HEK293 (cell line): ENCODE results near the gene WSB2.
A peak's percentile ranks its signal among the peaks of the same experiment; 100 is the strongest.

ENCODE experiments used
- EGR2 ChIP-seq: fragments of 450-650 bp; formaldehyde crosslinking; IDR thresholded peaks from 2 replicates; pipeline ENCODE4 v1.5.1; 2016; ENCODE audit warnings: low read depth, missing biosample characterization, missing genetic modification characterization
- GFI1B ChIP-seq: fragments of 450-650 bp; formaldehyde crosslinking; IDR thresholded peaks from 2 replicates; pipeline ENCODE4 v1.5.1; 2016; ENCODE audit warnings: missing biosample characterization, missing genetic modification characterization
- GLIS2 ChIP-seq: fragments of 450-650 bp; formaldehyde crosslinking; IDR thresholded peaks from 2 replicates; pipeline ENCODE4 v1.5.1; 2016; ENCODE audit warnings: missing biosample characterization, missing genetic modification characterization
- KLF16 ChIP-seq: fragments of 450-650 bp; formaldehyde crosslinking; IDR thresholded peaks from 2 replicates; pipeline ENCODE4 v1.5.1; 2017; ENCODE audit warnings: missing biosample characterization, missing genetic modification characterization
- KLF8 ChIP-seq: fragments of 450-650 bp; formaldehyde crosslinking; IDR thresholded peaks from 2 replicates; pipeline ENCODE4 v1.5.1; 2016; ENCODE audit warnings: missing biosample characterization, missing genetic modification characterization
- SP3 ChIP-seq: fragments of 450-650 bp; formaldehyde crosslinking; IDR thresholded peaks from 2 replicates; pipeline ENCODE4 v1.5.1; 2016; ENCODE audit warnings: missing biosample characterization, missing genetic modification characterization
- ZBTB8A ChIP-seq: fragments of 450-650 bp; formaldehyde crosslinking; IDR thresholded peaks from 2 replicates; pipeline ENCODE4 v1.5.1; 2016; ENCODE audit warnings: missing biosample characterization, missing genetic modification characterization
- ZNF169 ChIP-seq: fragments of 450-650 bp; formaldehyde crosslinking; IDR thresholded peaks from 2 replicates; pipeline ENCODE4 v1.5.1; 2016; ENCODE audit warnings: missing biosample characterization, missing genetic modification characterization
- ZNF211 ChIP-seq: fragments of 450-650 bp; formaldehyde crosslinking; IDR thresholded peaks from 2 replicates; pipeline ENCODE4 v1.5.1; 2016; ENCODE audit warnings: low read depth, missing biosample characterization, missing genetic modification characterization
- ZNF223 ChIP-seq: fragments of 450-650 bp; formaldehyde crosslinking; IDR thresholded peaks from 2 replicates; pipeline ENCODE4 v1.5.1; 2016; ENCODE audit warnings: missing biosample characterization, missing genetic modification characterization
- ZNF292 ChIP-seq: fragments of 450-650 bp; formaldehyde crosslinking; IDR thresholded peaks from 2 replicates; pipeline ENCODE4 v1.5.1; 2016; ENCODE audit warnings: low read depth, missing biosample characterization, missing genetic modification characterization, borderline replicate concordance
- ZNF394 ChIP-seq: fragments of 450-650 bp; formaldehyde crosslinking; IDR thresholded peaks from 2 replicates; pipeline ENCODE4 v1.5.1; 2016; ENCODE audit warnings: missing biosample characterization, missing genetic modification characterization, mild to moderate bottlenecking, moderate library complexity, borderline replicate concordance
- ZNF501 ChIP-seq: fragments of 450-650 bp; formaldehyde crosslinking; IDR thresholded peaks from 2 replicates; pipeline ENCODE4 v1.5.1; 2016; ENCODE audit warnings: missing biosample characterization, missing genetic modification characterization
- ZNF530 ChIP-seq: fragments of 450-650 bp; formaldehyde crosslinking; IDR thresholded peaks from 2 replicates; pipeline ENCODE4 v1.5.1; 2016; ENCODE audit warnings: low read depth, missing biosample characterization, missing genetic modification characterization
- ZNF701 ChIP-seq: fragments of 450-650 bp; formaldehyde crosslinking; IDR thresholded peaks from 2 replicates; pipeline ENCODE4 v1.5.1; 2016; ENCODE audit warnings: missing biosample characterization, missing genetic modification characterization
- TF ChIP-seq, protein P1 (sequence below): fragments of 450-650 bp; formaldehyde crosslinking; IDR thresholded peaks from 2 replicates; pipeline ENCODE4 v1.5.1; 2016; ENCODE audit warnings: missing biosample characterization, missing genetic modification characterization, borderline replicate concordance
- TF ChIP-seq, protein P2 (sequence below): fragments of 450-650 bp; formaldehyde crosslinking; IDR thresholded peaks from 2 replicates; pipeline ENCODE4 v1.5.1; 2017; ENCODE audit warnings: missing biosample characterization, missing genetic modification characterization
- TF ChIP-seq, protein P3 (sequence below): fragments of 450-650 bp; IDR thresholded peaks from 2 replicates; pipeline ENCODE4 v1.5.1; 2018; ENCODE audit warnings: missing biosample characterization, missing genetic modification characterization
- TF ChIP-seq, protein P4 (sequence below): fragments of 450-650 bp; formaldehyde crosslinking; IDR thresholded peaks from 2 replicates; pipeline ENCODE4 v1.5.1; 2016; ENCODE audit warnings: missing biosample characterization, missing genetic modification characterization
- TF ChIP-seq, protein P5 (sequence below): fragments of 450-650 bp; formaldehyde crosslinking; IDR thresholded peaks from 2 replicates; pipeline ENCODE4 v1.5.1; 2016; ENCODE audit warnings: missing biosample characterization, missing genetic modification characterization
- TF ChIP-seq, protein P6 (sequence below): fragments of 450-650 bp; formaldehyde crosslinking; IDR thresholded peaks from 2 replicates; pipeline ENCODE4 v1.5.1; 2016; ENCODE audit warnings: missing biosample characterization, missing genetic modification characterization
- TF ChIP-seq, protein P7 (sequence below): fragments of 450-650 bp; formaldehyde crosslinking; IDR thresholded peaks from 2 replicates; pipeline ENCODE4 v1.5.1; 2016; ENCODE audit warnings: missing biosample characterization, missing genetic modification characterization
- TF ChIP-seq, protein P8 (sequence below): fragments of 450-650 bp; formaldehyde crosslinking; optimal IDR thresholded peaks from 2 replicates; pipeline ENCODE3; 2016; ENCODE audit warnings: missing biosample characterization, mild to moderate bottlenecking, missing genetic modification characterization

WSB2 gene

DNA sequence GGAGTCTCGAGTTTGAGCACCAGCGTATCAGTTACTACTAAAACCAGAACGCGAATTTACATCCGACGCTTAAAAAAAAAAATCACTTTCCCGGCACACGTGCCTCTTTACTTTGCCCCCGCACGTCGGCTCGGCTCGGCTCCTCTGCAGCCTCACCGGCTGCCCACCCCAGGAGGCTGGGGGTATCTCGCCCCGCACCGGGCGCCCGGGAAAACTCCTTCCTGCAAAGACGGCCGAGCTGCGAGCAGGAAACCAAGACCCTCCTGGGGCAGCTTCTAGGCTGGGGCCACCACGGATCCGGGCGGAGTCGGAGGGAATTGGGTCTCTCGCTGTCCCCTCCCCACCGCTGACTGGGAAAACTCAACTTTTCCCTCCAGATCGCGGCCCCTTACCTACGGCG, 42.2 kb upstream of the WSB2 start (continued):
- TF ChIP-seq, protein P1, sequence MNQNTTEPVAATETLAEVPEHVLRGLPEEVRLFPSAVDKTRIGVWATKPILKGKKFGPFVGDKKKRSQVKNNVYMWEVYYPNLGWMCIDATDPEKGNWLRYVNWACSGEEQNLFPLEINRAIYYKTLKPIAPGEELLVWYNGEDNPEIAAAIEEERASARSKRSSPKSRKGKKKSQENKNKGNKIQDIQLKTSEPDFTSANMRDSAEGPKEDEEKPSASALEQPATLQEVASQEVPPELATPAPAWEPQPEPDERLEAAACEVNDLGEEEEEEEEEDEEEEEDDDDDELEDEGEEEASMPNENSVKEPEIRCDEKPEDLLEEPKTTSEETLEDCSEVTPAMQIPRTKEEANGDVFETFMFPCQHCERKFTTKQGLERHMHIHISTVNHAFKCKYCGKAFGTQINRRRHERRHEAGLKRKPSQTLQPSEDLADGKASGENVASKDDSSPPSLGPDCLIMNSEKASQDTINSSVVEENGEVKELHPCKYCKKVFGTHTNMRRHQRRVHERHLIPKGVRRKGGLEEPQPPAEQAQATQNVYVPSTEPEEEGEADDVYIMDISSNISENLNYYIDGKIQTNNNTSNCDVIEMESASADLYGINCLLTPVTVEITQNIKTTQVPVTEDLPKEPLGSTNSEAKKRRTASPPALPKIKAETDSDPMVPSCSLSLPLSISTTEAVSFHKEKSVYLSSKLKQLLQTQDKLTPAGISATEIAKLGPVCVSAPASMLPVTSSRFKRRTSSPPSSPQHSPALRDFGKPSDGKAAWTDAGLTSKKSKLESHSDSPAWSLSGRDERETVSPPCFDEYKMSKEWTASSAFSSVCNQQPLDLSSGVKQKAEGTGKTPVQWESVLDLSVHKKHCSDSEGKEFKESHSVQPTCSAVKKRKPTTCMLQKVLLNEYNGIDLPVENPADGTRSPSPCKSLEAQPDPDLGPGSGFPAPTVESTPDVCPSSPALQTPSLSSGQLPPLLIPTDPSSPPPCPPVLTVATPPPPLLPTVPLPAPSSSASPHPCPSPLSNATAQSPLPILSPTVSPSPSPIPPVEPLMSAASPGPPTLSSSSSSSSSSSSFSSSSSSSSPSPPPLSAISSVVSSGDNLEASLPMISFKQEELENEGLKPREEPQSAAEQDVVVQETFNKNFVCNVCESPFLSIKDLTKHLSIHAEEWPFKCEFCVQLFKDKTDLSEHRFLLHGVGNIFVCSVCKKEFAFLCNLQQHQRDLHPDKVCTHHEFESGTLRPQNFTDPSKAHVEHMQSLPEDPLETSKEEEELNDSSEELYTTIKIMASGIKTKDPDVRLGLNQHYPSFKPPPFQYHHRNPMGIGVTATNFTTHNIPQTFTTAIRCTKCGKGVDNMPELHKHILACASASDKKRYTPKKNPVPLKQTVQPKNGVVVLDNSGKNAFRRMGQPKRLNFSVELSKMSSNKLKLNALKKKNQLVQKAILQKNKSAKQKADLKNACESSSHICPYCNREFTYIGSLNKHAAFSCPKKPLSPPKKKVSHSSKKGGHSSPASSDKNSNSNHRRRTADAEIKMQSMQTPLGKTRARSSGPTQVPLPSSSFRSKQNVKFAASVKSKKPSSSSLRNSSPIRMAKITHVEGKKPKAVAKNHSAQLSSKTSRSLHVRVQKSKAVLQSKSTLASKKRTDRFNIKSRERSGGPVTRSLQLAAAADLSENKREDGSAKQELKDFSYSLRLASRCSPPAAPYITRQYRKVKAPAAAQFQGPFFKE (tag by site-specific recombination) = peak; percentile 24; the same call in 1 of the 2 replicates
- TF ChIP-seq ZNF223 (no peak), GFI1B (tag by site-specific recombination) (no peak), ZNF530 (tag by site-specific recombination) (no peak), ZNF501 (tag by site-specific recombination) (0 out of 2 replicates have a peak, but pooled peaks have one; percentile 23), GLIS2 (0 out of 2 replicates have a peak, but pooled peaks have one; percentile 7), ZNF701 (tag by site-specific recombination) (no peak), ZNF292 (no peak), ZNF394 (no peak), ZNF169 (no peak), KLF8 (tag by site-specific recombination) (no peak; the same call in 1 of the 2 replicates), ZNF211 (tag by site-specific recombination) (no peak), SP3 (no peak), KLF16 (tag by site-specific recombination) (no peak), ZBTB8A (no peak), EGR2 (tag by site-specific recombination) (peak; percentile 48; the same call in 1 of the 2 replicates)
- TF ChIP-seq, protein P2, sequence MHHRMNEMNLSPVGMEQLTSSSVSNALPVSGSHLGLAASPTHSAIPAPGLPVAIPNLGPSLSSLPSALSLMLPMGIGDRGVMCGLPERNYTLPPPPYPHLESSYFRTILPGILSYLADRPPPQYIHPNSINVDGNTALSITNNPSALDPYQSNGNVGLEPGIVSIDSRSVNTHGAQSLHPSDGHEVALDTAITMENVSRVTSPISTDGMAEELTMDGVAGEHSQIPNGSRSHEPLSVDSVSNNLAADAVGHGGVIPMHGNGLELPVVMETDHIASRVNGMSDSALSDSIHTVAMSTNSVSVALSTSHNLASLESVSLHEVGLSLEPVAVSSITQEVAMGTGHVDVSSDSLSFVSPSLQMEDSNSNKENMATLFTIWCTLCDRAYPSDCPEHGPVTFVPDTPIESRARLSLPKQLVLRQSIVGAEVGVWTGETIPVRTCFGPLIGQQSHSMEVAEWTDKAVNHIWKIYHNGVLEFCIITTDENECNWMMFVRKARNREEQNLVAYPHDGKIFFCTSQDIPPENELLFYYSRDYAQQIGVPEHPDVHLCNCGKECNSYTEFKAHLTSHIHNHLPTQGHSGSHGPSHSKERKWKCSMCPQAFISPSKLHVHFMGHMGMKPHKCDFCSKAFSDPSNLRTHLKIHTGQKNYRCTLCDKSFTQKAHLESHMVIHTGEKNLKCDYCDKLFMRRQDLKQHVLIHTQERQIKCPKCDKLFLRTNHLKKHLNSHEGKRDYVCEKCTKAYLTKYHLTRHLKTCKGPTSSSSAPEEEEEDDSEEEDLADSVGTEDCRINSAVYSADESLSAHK (tag by site-specific recombination) = peak; percentile 2; the same call in 1 of the 2 replicates
- TF ChIP-seq, protein P3, sequence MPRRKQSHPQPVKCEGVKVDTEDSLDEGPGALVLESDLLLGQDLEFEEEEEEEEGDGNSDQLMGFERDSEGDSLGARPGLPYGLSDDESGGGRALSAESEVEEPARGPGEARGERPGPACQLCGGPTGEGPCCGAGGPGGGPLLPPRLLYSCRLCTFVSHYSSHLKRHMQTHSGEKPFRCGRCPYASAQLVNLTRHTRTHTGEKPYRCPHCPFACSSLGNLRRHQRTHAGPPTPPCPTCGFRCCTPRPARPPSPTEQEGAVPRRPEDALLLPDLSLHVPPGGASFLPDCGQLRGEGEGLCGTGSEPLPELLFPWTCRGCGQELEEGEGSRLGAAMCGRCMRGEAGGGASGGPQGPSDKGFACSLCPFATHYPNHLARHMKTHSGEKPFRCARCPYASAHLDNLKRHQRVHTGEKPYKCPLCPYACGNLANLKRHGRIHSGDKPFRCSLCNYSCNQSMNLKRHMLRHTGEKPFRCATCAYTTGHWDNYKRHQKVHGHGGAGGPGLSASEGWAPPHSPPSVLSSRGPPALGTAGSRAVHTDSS (tag by site-specific recombination) = no peak
- TF ChIP-seq, protein P4, sequence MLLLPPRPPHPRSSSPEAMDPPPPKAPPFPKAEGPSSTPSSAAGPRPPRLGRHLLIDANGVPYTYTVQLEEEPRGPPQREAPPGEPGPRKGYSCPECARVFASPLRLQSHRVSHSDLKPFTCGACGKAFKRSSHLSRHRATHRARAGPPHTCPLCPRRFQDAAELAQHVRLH = no peak
- TF ChIP-seq, protein P5, sequence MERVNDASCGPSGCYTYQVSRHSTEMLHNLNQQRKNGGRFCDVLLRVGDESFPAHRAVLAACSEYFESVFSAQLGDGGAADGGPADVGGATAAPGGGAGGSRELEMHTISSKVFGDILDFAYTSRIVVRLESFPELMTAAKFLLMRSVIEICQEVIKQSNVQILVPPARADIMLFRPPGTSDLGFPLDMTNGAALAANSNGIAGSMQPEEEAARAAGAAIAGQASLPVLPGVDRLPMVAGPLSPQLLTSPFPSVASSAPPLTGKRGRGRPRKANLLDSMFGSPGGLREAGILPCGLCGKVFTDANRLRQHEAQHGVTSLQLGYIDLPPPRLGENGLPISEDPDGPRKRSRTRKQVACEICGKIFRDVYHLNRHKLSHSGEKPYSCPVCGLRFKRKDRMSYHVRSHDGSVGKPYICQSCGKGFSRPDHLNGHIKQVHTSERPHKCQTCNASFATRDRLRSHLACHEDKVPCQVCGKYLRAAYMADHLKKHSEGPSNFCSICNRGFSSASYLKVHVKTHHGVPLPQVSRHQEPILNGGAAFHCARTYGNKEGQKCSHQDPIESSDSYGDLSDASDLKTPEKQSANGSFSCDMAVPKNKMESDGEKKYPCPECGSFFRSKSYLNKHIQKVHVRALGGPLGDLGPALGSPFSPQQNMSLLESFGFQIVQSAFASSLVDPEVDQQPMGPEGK (tag by site-specific recombination) = peak; percentile 24
- TF ChIP-seq, protein P6, sequence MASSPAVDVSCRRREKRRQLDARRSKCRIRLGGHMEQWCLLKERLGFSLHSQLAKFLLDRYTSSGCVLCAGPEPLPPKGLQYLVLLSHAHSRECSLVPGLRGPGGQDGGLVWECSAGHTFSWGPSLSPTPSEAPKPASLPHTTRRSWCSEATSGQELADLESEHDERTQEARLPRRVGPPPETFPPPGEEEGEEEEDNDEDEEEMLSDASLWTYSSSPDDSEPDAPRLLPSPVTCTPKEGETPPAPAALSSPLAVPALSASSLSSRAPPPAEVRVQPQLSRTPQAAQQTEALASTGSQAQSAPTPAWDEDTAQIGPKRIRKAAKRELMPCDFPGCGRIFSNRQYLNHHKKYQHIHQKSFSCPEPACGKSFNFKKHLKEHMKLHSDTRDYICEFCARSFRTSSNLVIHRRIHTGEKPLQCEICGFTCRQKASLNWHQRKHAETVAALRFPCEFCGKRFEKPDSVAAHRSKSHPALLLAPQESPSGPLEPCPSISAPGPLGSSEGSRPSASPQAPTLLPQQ (tag by site-specific recombination) = no peak
- TF ChIP-seq, protein P7, sequence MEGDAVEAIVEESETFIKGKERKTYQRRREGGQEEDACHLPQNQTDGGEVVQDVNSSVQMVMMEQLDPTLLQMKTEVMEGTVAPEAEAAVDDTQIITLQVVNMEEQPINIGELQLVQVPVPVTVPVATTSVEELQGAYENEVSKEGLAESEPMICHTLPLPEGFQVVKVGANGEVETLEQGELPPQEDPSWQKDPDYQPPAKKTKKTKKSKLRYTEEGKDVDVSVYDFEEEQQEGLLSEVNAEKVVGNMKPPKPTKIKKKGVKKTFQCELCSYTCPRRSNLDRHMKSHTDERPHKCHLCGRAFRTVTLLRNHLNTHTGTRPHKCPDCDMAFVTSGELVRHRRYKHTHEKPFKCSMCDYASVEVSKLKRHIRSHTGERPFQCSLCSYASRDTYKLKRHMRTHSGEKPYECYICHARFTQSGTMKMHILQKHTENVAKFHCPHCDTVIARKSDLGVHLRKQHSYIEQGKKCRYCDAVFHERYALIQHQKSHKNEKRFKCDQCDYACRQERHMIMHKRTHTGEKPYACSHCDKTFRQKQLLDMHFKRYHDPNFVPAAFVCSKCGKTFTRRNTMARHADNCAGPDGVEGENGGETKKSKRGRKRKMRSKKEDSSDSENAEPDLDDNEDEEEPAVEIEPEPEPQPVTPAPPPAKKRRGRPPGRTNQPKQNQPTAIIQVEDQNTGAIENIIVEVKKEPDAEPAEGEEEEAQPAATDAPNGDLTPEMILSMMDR (tag by site-specific recombination) = no peak
- TF ChIP-seq, protein P8, sequence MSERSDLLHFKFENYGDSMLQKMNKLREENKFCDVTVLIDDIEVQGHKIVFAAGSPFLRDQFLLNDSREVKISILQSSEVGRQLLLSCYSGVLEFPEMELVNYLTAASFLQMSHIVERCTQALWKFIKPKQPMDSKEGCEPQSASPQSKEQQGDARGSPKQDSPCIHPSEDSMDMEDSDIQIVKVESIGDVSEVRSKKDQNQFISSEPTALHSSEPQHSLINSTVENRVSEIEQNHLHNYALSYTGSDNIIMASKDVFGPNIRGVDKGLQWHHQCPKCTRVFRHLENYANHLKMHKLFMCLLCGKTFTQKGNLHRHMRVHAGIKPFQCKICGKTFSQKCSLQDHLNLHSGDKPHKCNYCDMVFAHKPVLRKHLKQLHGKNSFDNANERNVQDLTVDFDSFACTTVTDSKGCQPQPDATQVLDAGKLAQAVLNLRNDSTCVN (tag by site-specific recombination) = no peak
